ENCODE data around the gene ARFGAP3.

The ARFGAP3 gene

DNA sequence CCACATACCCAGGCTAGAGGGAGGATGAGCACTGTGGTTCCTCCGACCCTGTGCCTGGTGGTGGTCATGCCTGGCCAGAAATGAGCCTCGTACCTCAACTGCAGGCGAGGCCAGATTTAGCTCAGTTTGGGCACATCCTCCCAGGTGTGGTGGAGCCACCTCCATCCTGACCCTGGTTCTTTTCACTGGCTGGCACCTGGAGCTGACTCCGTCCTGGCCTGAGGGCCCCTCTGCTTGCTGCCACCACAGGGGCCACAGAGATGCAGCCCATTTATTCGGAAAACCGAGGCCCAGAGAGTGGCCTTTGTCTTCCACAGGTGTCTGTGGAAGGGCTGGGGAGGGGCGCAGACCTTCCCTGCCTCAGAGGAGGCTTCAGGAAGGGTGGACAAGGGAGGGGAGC lies 9.0 kb upstream of the ARFGAP3 start:
- no peak for DNase-seq (ENCODE audit: low read depth in 2 of 2)
- no peak overlapping the region for H3K4me3 ChIP-seq (replicated peaks in 1 of 2; ENCODE audit: low read depth in 2 of 2, low read length in 2 of 2)
- no peak for TF ChIP-seq CTCF (IDR thresholded peaks at IDR 0.05; ENCODE audit: low read depth, low read length)

DNA sequence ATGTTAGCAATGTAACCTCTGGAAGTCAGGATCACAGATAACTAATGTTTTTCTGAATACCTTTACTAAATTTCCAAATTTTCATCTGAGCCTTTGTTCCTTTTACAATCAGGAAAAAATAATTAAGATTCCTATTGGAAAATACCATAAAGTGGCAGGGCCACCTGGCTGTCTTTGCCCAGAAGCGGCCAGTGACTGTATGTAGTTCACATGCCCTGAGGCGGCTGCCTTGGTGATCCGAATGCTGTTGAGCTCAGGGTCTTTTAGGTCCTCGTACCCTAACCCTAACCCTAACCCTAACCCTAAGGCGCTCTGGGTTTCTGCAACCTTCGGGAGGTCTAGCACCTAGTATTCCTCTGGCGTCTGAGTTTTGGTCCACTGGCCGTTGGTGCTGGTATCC lies 8.5 kb upstream of the ARFGAP3 start:
- no peak for DNase-seq (ENCODE audit: low read depth in 2 of 2)
- no peak for TF ChIP-seq CTCF (IDR thresholded peaks at IDR 0.05; ENCODE audit: low read depth, low read length)
- no peak overlapping the region for H3K4me3 ChIP-seq (replicated peaks in 1 of 2; ENCODE audit: low read depth in 2 of 2, low read length in 2 of 2)

DNA sequence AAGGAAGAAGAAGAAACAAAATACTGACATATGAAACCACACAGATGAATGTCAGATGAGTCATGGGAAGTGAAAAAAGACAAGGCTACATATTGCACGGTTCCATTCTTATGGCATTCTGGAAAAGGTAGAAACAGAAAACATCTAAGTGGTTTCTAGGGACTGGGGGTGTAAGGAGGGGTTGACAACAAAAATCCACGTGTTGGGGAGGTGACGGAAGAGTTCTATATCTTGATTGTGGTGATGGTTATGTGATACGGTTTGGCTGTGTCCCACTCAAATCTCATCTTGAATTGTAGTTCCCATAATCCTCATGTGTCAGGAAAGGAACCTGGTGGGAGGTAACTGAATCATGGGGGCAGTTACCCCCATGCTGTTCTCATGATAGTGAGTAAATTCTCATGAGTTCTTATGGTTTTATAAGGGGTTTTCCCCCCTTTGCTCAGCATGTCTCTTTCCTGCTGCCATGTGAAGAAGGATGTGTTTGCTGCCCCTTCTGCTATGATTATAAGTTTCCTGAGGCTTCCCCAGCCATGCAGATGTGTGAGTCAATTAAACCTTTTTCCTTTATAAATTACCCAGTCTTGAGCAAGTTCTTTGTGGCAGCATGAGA lies 6.4 kb upstream of the ARFGAP3 start:
- DNase-seq (ENCODE audit: low read depth in 2 of 2), result peak; percentile 59 to 87
- H3K4me3 ChIP-seq (replicated peaks in 1 of 2; ENCODE audit: low read depth in 2 of 2, low read length in 2 of 2), result no peak overlapping the region
- TF ChIP-seq CTCF (IDR thresholded peaks at IDR 0.05; ENCODE audit: low read depth, low read length), result no peak

GRCh38 chr22:42862045-42862734 lies 5.1 kb upstream of the ARFGAP3 start:
- H3K4me3 ChIP-seq (replicated peaks in 1 of 2; ENCODE audit: low read depth in 2 of 2, low read length in 2 of 2), result no peak overlapping the region
- TF ChIP-seq CTCF (IDR thresholded peaks at IDR 0.05; ENCODE audit: low read depth, low read length), result no peak
- peak in 1 of 2 donors; percentile 83 for DNase-seq (ENCODE audit: low read depth in 2 of 2)

GRCh38 chr22:42860968-42861367 lies 3.9 kb upstream of the ARFGAP3 start:
- no peak for DNase-seq (ENCODE audit: low read depth in 2 of 2)
- TF ChIP-seq CTCF (IDR thresholded peaks at IDR 0.05; ENCODE audit: low read depth, low read length), result no peak

GRCh38 chr22:42857845-42858481 lies 890 bp upstream of the ARFGAP3 start:
- no peak overlapping the region for H3K4me3 ChIP-seq (replicated peaks in 1 of 2; ENCODE audit: low read depth in 2 of 2, low read length in 2 of 2)
- no peak for DNase-seq (ENCODE audit: low read depth in 2 of 2)
- no peak for TF ChIP-seq CTCF (IDR thresholded peaks at IDR 0.05; ENCODE audit: low read depth, low read length)

More at GRCh38 chr22:42860968-42861367, 3.9 kb upstream of the ARFGAP3 start:
- H3K4me3 ChIP-seq (replicated peaks in 1 of 2; ENCODE audit: low read depth in 2 of 2, low read length in 2 of 2), result no peak overlapping the region
